HCT116 (cell line): Measurements from ENCODE around the gene CTBP2. TPM values are rescaled to one million over a fixed set of nuclear protein-coding genes. Genes with fewer than 3 reads are reported as not detected.

Source experiments
- ATAC-seq: fragments of 200-7000 bp; cut with Tn5 transposase; 2 replicates; pipeline ENCODE4 v1.9.1; 2020; ENCODE audit warnings: mild to moderate bottlenecking, moderate library complexity
- BruUV-seq: library from RNA; stranded (reverse); fragments of 400-500 nt; replicated peaks from 2 replicates; lab custom pipeline; 2021; lab: Mats Ljungman, UMichigan
- CTCF ChIA-PET: fragments of 300-600 bp; sonication (Branson Sonifier 250); formaldehyde crosslinking; loops from one replicate; lab custom pipeline; 2021; ENCODE audit warnings: antibody characterized with exemption; lab: Charles Lee
- POLR2A ChIA-PET: fragments of 300-600, 350-600 bp; sonication (Branson Sonifier 250); formaldehyde crosslinking; loops from one replicate; lab custom pipeline; 2021; ENCODE audit warnings: antibody characterized with exemption; lab: Charles Lee
- RAD21 ChIA-PET, 2 experiments: fragments of 300-600 bp; sonication (Branson Sonifier 250); formaldehyde crosslinking; loops; one replicate each; lab custom pipeline; 2023; ENCODE audit warnings: low total read pairs in 2 of 2; ENCODE audit not compliant: uncharacterized antibody in 2 of 2, unreplicated experiment in 2 of 2, low non-redundant PET in 1 of 2; lab: Charles Lee
- DNase-seq: peaks from one replicate; pipeline ENCODE4 v3.0.0-alpha.2; 2010; ENCODE audit warnings: low read depth, low spot score
- H2AFZ ChIP-seq: fragments of 200-600 bp; shearing (Covaris generic), sonication (generic); 2 replicates; pipeline ENCODE4 v1.6.1; 2017; ENCODE audit warnings: low read depth, mixed run types, mixed read lengths, antibody characterized with exemption, low read length; ENCODE audit not compliant: poor library complexity, severe bottlenecking
- H3K27ac ChIP-seq: 2 replicates; pipeline ENCODE4 v1.5.1; 2012; ENCODE audit warnings: low read depth, low read length
- H3K27me3 ChIP-seq: fragments of 200-600 bp; sonication (generic); 2 replicates; pipeline ENCODE4 v1.6.1; 2016; ENCODE audit warnings: mixed run types, low read length, mixed read lengths; ENCODE audit not compliant: insufficient read depth
- H3K36me3 ChIP-seq, 2 experiments: fragments of 200-500 bp in 1 of 2; fragments of 200-600 bp in 1 of 2; sonication (Bioruptor generic) in 1 of 2; sonication (generic) in 1 of 2; 2 replicates each; pipeline versions ENCODE4 v1.5.1 to v1.6.1; 2014 to 2016; ENCODE audit warnings: low read length in 2 of 2, inconsistent platforms in 1 of 2, mixed read lengths in 1 of 2, mixed run types in 1 of 2; ENCODE audit not compliant: insufficient read depth in 2 of 2, control insufficient read depth in 1 of 2
- H3K4me1 ChIP-seq, 2 experiments: fragments of 200-600 bp in 1 of 2; sonication (generic) in 1 of 2; 2 replicates each; pipeline versions ENCODE4 v1.5.1 to v1.6.1; 2012 to 2017; ENCODE audit warnings: low read length in 2 of 2, inconsistent platforms in 1 of 2, mild to moderate bottlenecking in 1 of 2, mixed read lengths in 1 of 2, mixed run types in 1 of 2, moderate library complexity in 1 of 2; ENCODE audit not compliant: insufficient read depth in 2 of 2, control insufficient read depth in 1 of 2
- H3K4me2 ChIP-seq: fragments of 200-600 bp; sonication (generic); 2 replicates; pipeline ENCODE4 v1.6.1; 2017; ENCODE audit warnings: mixed run types, low read length, mixed read lengths
- H3K4me3 ChIP-seq, 2 experiments: fragments of 200-600 bp in 1 of 2; sonication (generic) in 1 of 2; replicated peaks in 1 of 2; 2 replicates each; pipeline ENCODE4 v1.5.1; 2011 to 2016; ENCODE audit warnings: low read length in 2 of 2, control low read depth in 1 of 2, low read depth in 1 of 2, mild to moderate bottlenecking in 1 of 2, mixed read lengths in 1 of 2, mixed run types in 1 of 2
- H3K79me2 ChIP-seq: fragments of 200-600 bp; sonication (generic); 2 replicates; pipeline ENCODE4 v1.6.1; 2017; ENCODE audit warnings: mild to moderate bottlenecking, mixed run types, low read length, moderate library complexity, mixed read lengths; ENCODE audit not compliant: insufficient read depth
- H3K9ac ChIP-seq: fragments of 200-600 bp; sonication (generic); 2 replicates; pipeline ENCODE4 v1.6.1; 2016; ENCODE audit warnings: low read length, mixed read lengths
- H3K9me2 ChIP-seq: fragments of 200-600 bp; sonication (generic), shearing (Covaris generic); 2 replicates; pipeline ENCODE4 v1.6.1; 2017; ENCODE audit warnings: mixed run types, mild to moderate bottlenecking, moderate library complexity; ENCODE audit not compliant: insufficient read depth
- H3K9me3 ChIP-seq, 2 experiments: fragments of 200-500 bp in 1 of 2; fragments of 200-600 bp in 1 of 2; sonication (Bioruptor generic) in 1 of 2; sonication (generic) in 1 of 2; 2 replicates each; pipeline ENCODE4 v1.6.1; 2014 to 2017; ENCODE audit warnings: low read length in 2 of 2, mixed read lengths in 2 of 2, inconsistent platforms in 1 of 2, low read depth in 1 of 2, mild to moderate bottlenecking in 1 of 2, mixed run types in 1 of 2, moderate library complexity in 1 of 2; ENCODE audit not compliant: control insufficient read depth in 1 of 2, insufficient read depth in 1 of 2
- H4K20me1 ChIP-seq: fragments of 200-600 bp; sonication (generic), shearing (Covaris generic); 2 replicates; pipeline ENCODE4 v1.6.1; 2017; ENCODE audit warnings: mixed run types, mild to moderate bottlenecking, moderate library complexity; ENCODE audit not compliant: insufficient read depth
- CBX3 ChIP-seq: IDR thresholded peaks from 2 replicates; pipeline ENCODE4 v1.6.1; 2012; ENCODE audit warnings: low read depth
- CEBPB ChIP-seq: IDR thresholded peaks from 2 replicates; pipeline ENCODE4 v1.6.1; 2012; ENCODE audit warnings: low read depth
- ELF1 ChIP-seq: IDR thresholded peaks from 2 replicates; pipeline ENCODE4 v1.6.1; 2012; ENCODE audit warnings: low read depth, borderline replicate concordance
- EZH2 ChIP-seq: fragments of 200-600 bp; sonication (generic); IDR thresholded peaks from 2 replicates; pipeline ENCODE4 v1.6.1; 2017; ENCODE audit warnings: antibody characterized with exemption, mixed run types
- EZH2phosphoT487 ChIP-seq: fragments of 200-600 bp; IDR thresholded peaks from 2 replicates; pipeline ENCODE4 v1.6.1; 2018; ENCODE audit warnings: antibody characterized with exemption, borderline replicate concordance
- FOSL1 ChIP-seq: IDR thresholded peaks from 2 replicates; pipeline ENCODE4 v1.6.1; 2012; ENCODE audit warnings: low read depth
- JUND ChIP-seq: IDR thresholded peaks from 2 replicates; pipeline ENCODE4 v1.6.1; 2012
- MAX ChIP-seq: IDR thresholded peaks from 2 replicates; pipeline ENCODE4 v1.6.1; 2012
- POLR2A ChIP-seq: IDR thresholded peaks from 2 replicates; pipeline ENCODE4 v1.7.0; 2011; ENCODE audit warnings: borderline replicate concordance; ENCODE audit not compliant: insufficient read depth, insufficient read length; ENCODE audit errors: extremely low read depth
- POLR2AphosphoS5 ChIP-seq: IDR thresholded peaks from 2 replicates; pipeline ENCODE4 v1.6.1; 2011; ENCODE audit warnings: mild to moderate bottlenecking, low read depth, low read length, moderate library complexity
- RAD21 ChIP-seq: IDR thresholded peaks from 2 replicates; pipeline ENCODE4 v1.6.1; 2012; ENCODE audit warnings: low read depth, mild to moderate bottlenecking
- SRF ChIP-seq: IDR thresholded peaks from 2 replicates; pipeline ENCODE4 v1.6.1; 2012; ENCODE audit warnings: low read depth
- TCF7L2 ChIP-seq: IDR thresholded peaks from 2 replicates; pipeline ENCODE4 v1.7.0; 2011; ENCODE audit warnings: borderline replicate concordance, inconsistent platforms; ENCODE audit not compliant: insufficient read depth, insufficient read length; ENCODE audit errors: extremely low read depth
- YY1 ChIP-seq: IDR thresholded peaks from 2 replicates; pipeline ENCODE4 v1.6.1; 2011; ENCODE audit warnings: low read length, low read depth, moderate library complexity, mild to moderate bottlenecking; ENCODE audit not compliant: insufficient replicate concordance; ENCODE audit errors: extremely low read depth
- ZFX ChIP-seq: fragments of 450-650 bp; IDR thresholded peaks from 2 replicates; pipeline ENCODE4 v1.6.1; 2017
- intact Hi-C: fragments of 100-400 bp; cut with micrococcal nuclease; formaldehyde crosslinking; loops from 2 replicates; pipeline ENCODE4 v1.10.0; 2022
- total RNA-seq: library from RNA; stranded (reverse); gene quantifications from one replicate; pipeline ENCODE4 v1.2.1, GENCODE V29; 2021; ENCODE audit not compliant: unreplicated experiment
- TF ChIP-seq, protein P1 (sequence below): IDR thresholded peaks from 2 replicates; pipeline ENCODE4 v1.6.1; 2012; ENCODE audit warnings: low read depth
- TF ChIP-seq, protein P2 (sequence below): IDR thresholded peaks from 2 replicates; pipeline ENCODE4 v1.6.1; 2012

CTBP2 gene
- total RNA-seq, 1 experiment from 2014 or later, result 144 TPM

GRCh38 chr10:125049216-125049881 lies 111.0 kb downstream of the CTBP2 start:
- intact Hi-C loops, result no loop called here
- TF ChIP-seq TCF7L2 (no peak), CEBPB (no peak), JUND (no peak), ELF1 (no peak), RAD21 (no peak), SRF (no peak), POLR2AphosphoS5 (no peak), ZFX (no peak), YY1 (no peak), POLR2A (no peak), EZH2phosphoT487 (no peak), MAX (no peak), FOSL1 (no peak), CBX3 (no peak), EZH2 (no peak)
- TF ChIP-seq, protein P1, sequence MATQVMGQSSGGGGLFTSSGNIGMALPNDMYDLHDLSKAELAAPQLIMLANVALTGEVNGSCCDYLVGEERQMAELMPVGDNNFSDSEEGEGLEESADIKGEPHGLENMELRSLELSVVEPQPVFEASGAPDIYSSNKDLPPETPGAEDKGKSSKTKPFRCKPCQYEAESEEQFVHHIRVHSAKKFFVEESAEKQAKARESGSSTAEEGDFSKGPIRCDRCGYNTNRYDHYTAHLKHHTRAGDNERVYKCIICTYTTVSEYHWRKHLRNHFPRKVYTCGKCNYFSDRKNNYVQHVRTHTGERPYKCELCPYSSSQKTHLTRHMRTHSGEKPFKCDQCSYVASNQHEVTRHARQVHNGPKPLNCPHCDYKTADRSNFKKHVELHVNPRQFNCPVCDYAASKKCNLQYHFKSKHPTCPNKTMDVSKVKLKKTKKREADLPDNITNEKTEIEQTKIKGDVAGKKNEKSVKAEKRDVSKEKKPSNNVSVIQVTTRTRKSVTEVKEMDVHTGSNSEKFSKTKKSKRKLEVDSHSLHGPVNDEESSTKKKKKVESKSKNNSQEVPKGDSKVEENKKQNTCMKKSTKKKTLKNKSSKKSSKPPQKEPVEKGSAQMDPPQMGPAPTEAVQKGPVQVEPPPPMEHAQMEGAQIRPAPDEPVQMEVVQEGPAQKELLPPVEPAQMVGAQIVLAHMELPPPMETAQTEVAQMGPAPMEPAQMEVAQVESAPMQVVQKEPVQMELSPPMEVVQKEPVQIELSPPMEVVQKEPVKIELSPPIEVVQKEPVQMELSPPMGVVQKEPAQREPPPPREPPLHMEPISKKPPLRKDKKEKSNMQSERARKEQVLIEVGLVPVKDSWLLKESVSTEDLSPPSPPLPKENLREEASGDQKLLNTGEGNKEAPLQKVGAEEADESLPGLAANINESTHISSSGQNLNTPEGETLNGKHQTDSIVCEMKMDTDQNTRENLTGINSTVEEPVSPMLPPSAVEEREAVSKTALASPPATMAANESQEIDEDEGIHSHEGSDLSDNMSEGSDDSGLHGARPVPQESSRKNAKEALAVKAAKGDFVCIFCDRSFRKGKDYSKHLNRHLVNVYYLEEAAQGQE, result no peak
- TF ChIP-seq, protein P2, sequence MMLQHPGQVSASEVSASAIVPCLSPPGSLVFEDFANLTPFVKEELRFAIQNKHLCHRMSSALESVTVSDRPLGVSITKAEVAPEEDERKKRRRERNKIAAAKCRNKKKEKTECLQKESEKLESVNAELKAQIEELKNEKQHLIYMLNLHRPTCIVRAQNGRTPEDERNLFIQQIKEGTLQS, result no peak
- DNase-seq, result no peak
- Histone ChIP-seq H3K4me2 (no peak overlapping the region), H3K9me3 (no peaks in the 10 kb centered on the region), H3K4me1 (peaks cover 38 to 45% of the 10 kb centered on the region in 2 experiments), H3K27me3 (no peaks in the 10 kb centered on the region), H2AFZ (no peak overlapping the region), H3K9me2 (no peaks in the 10 kb centered on the region), H3K4me3 (no peak overlapping the region), H3K27ac (no peak overlapping the region), H3K36me3 (no peaks in the 10 kb centered on the region), H3K9ac (no peak overlapping the region), H3K79me2 (peaks cover 92% of the 10 kb centered on the region), H4K20me1 (no peaks in the 10 kb centered on the region; the same call in 1 of the 2 replicates)
- ChIA-PET RAD21 (no interaction called here), POLR2A (no interaction called here), CTCF (interaction anchor here (1.2 to 2.0 kb wide), 2 partner anchors 12 to 13 kb away, joined by 4 to 11 read pairs; no protein-coding TSS in a partner anchor)
- ATAC-seq, result no peak
- BruUV-seq, result no TSS peak
